ENCODE results near the gene C1orf21. TPM values are rescaled to one million over a fixed set of nuclear protein-coding genes. Genes with fewer than 3 reads are reported as not detected.

Gene C1orf21
- total RNA-seq, 1 donor from 2014 or later = 2.6 TPM

DNA sequence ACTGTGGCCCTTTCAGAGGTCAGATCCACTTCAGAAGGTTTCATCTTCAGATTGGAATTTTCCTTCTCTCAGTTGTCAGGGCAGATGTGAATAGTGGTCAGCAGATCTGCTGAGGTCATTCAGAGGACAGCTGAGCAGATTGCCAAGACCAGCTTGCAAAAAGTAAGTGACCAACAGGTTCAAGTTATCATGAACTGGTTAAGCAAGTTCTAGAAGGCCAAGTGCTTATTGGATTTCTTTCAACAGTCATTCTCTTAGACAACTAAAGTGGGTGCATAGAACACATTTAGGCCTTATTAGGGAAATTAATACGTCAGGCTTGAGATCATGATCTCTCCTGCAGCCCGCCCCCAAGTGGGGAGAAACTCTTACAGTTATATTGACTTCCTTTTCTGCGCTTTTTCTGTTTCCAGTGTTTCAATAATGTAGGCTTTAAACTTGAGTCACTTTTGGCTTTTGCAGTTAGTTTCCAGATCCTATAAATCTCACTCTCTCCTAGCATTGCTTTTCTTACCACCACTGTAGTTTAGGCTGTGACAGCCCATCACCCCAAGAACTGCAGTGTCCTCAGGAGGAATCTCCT lies 96.4 kb downstream of the C1orf21 start:
- Histone ChIP-seq H3K36me3 (ENCODE audit: control insufficient read depth, insufficient read depth, low read length) (no peaks in the 10 kb centered on the region), H3K27me3 (ENCODE audit: control insufficient read depth, insufficient read depth, low read length) (no peaks in the 10 kb centered on the region), H3K4me3 (ENCODE audit: low read depth, low read length) (no peak overlapping the region)
- TF ChIP-seq, protein P1, sequence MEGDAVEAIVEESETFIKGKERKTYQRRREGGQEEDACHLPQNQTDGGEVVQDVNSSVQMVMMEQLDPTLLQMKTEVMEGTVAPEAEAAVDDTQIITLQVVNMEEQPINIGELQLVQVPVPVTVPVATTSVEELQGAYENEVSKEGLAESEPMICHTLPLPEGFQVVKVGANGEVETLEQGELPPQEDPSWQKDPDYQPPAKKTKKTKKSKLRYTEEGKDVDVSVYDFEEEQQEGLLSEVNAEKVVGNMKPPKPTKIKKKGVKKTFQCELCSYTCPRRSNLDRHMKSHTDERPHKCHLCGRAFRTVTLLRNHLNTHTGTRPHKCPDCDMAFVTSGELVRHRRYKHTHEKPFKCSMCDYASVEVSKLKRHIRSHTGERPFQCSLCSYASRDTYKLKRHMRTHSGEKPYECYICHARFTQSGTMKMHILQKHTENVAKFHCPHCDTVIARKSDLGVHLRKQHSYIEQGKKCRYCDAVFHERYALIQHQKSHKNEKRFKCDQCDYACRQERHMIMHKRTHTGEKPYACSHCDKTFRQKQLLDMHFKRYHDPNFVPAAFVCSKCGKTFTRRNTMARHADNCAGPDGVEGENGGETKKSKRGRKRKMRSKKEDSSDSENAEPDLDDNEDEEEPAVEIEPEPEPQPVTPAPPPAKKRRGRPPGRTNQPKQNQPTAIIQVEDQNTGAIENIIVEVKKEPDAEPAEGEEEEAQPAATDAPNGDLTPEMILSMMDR (IDR thresholded peaks at IDR 0.05; ENCODE audit: insufficient read depth, low read length, poor library complexity, severe bottlenecking) = no peak
- peak; percentile 9 for DNase-seq (ENCODE audit: low read depth)

DNA sequence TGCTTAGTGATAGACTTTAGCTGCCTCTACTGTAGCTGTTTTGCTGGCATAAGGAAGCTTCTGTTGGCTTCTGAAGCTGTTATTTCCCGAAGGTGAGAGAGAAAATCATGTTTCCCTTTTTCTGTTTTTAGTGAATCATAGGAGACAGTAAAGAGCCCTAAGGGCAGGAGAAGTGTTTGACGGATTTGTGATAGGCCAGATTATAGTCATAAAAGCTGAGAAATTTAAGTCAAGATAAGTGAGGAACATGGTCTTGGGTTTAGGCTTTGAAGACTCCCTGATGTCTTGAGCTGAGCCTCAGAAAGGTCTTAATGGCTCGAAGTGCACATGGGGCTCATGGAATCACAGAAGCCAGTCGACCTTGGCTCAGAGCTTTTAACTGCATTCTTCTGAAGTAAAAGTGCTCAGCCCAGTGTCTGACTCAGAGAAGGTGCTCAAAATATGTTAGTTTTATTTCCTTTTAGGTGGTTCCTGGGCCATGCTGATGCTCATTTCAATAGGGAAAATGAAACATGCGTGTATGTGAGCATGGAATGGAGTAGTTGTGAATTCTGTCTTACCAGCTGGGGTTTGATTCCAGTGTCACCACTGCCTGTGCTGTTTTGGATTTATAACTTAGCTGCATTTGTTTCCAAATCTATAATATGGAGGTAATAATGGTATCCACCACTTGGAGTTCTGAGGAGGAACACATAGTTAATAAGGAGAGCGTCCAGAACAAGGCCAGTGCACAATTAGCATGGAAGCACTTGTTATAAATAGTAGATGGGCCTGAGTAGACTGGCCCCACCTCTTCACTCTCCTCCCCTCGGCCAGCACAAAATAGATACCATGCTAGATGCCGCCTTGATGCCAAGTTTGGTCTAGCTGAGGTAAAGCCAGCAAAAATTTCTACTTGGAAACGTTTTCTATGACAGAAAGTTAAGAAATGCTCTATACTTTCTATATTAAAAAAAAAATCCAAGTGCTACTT lies 99.2 kb downstream of the C1orf21 start:
- TF ChIP-seq, protein P1 (IDR thresholded peaks at IDR 0.05; ENCODE audit: insufficient read depth, low read length, poor library complexity, severe bottlenecking) = no peak
- H3K27me3 ChIP-seq (ENCODE audit: control insufficient read depth, insufficient read depth, low read length) = no peaks in the 10 kb centered on the region
- peak; percentile 4 for DNase-seq (ENCODE audit: low read depth)
- no peaks in the 10 kb centered on the region for H3K36me3 ChIP-seq (ENCODE audit: control insufficient read depth, insufficient read depth, low read length)
- no peak overlapping the region for H3K4me3 ChIP-seq (ENCODE audit: low read depth, low read length)

DNA sequence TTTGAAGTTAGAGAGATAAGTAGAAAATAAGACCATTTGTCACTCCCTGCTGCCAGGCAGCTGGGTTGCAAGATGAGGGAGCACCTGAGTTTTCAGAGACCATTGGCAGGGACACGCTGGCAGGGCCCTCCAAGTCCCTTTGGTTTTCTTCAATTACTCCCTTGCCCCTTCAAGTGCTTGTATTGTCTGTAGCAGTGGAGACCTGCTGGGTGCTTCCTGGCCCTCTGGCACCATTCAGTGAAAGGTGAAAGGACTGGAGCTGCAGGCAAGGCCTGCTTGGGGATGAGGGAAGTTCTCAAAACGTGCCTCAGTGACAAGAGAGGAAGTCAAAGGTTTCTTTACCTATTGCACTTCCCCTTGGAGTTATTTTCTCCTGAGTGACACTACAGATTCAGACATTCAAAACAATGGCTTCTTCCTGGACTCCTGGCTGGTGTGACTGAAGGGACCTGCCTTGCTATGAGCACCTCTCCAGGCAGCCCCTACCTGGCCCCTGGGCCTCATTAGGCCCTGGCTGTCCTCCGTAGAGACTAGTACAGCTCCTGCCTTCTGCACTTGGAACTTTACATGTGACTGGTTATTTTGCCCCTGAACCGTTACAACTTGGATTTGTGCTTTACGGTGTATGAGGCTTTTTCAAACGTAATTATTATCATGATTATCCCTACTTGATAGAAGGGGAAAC lies 100.1 kb downstream of the C1orf21 start:
- no peak for DNase-seq (ENCODE audit: low read depth)
- TF ChIP-seq, protein P1 (IDR thresholded peaks at IDR 0.05; ENCODE audit: insufficient read depth, low read length, poor library complexity, severe bottlenecking) = no peak
- Histone ChIP-seq H3K27me3 (ENCODE audit: control insufficient read depth, insufficient read depth, low read length) (no peaks in the 10 kb centered on the region), H3K36me3 (ENCODE audit: control insufficient read depth, insufficient read depth, low read length) (no peaks in the 10 kb centered on the region), H3K4me3 (ENCODE audit: low read depth, low read length) (no peak overlapping the region)

GRCh38 chr1:184487531-184488193 lies 100.8 kb downstream of the C1orf21 start:
- no peak for DNase-seq (ENCODE audit: low read depth)
- Histone ChIP-seq H3K4me3 (ENCODE audit: low read depth, low read length) (no peak overlapping the region), H3K27me3 (ENCODE audit: control insufficient read depth, insufficient read depth, low read length) (no peaks in the 10 kb centered on the region), H3K36me3 (ENCODE audit: control insufficient read depth, insufficient read depth, low read length) (no peaks in the 10 kb centered on the region)
- TF ChIP-seq, protein P1 (IDR thresholded peaks at IDR 0.05; ENCODE audit: insufficient read depth, low read length, poor library complexity, severe bottlenecking) = no peak

DNA sequence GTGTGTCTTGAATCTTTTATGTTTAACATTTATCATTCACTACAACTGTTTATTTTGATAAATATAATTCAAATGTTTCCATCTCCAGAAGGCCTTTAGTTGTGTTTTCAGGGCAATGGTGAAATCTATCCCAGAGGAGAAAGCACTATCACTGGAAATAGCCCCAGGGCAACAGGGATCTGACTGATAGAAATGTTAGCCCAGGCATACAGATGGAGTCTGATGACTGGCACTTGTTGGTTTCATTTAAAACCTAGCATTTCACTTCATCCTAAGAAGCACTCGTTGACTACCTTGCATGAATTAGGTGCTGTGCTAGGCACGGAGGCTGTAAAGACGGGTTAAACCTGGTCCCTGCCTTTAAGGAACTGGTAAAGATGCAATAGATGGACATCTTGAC lies 103.1 kb downstream of the C1orf21 start:
- H3K36me3 ChIP-seq (ENCODE audit: control insufficient read depth, insufficient read depth, low read length) = no peaks in the 10 kb centered on the region
- TF ChIP-seq, protein P1 (IDR thresholded peaks at IDR 0.05; ENCODE audit: insufficient read depth, low read length, poor library complexity, severe bottlenecking) = no peak
- DNase-seq (ENCODE audit: low read depth) = no peak

More for the DNA sequence above, 103.1 kb downstream of the C1orf21 start:
- no peak overlapping the region for H3K4me3 ChIP-seq (ENCODE audit: low read depth, low read length)
- H3K27me3 ChIP-seq (ENCODE audit: control insufficient read depth, insufficient read depth, low read length) = no peaks in the 10 kb centered on the region
